Upper lobe of left lung (tissue), 6 donors: ENCODE data around the gene ICE1. TPM values are rescaled to one million over a fixed set of nuclear protein-coding genes. Genes with fewer than 3 reads are reported as not detected.
A peak's percentile ranks its signal among the peaks of the same experiment; 100 is the strongest.

Experiments used
- ATAC-seq, 2 donors: fragments of 200-7000 bp; cut with Tn5 transposase; one replicate each; pipeline ENCODE4 v1.9.1; 2022; ENCODE audit warnings: mild to moderate bottlenecking in 2 of 2, moderate library complexity in 2 of 2; ENCODE audit not compliant: low FRiP score in 2 of 2
- DNase-seq, 2 donors: peaks; one replicate each; pipeline ENCODE4 v3.0.0-alpha.2; 2019 to 2020
- H3K27ac ChIP-seq, 4 donors: fragments of 200-600 bp; sonication (generic); one replicate each; pipeline ENCODE4 v1.5.1; 2016 to 2019
- H3K27me3 ChIP-seq, 4 donors: fragments of 200-600 bp; sonication (generic); one replicate each; pipeline ENCODE4 v1.5.1; 2017 to 2019
- H3K36me3 ChIP-seq, 4 donors: fragments of 200-600 bp; sonication (generic); one replicate each; pipeline ENCODE4 v1.5.1; 2016 to 2019
- H3K4me1 ChIP-seq, 4 donors: fragments of 200-600 bp; sonication (generic); one replicate each; pipeline ENCODE4 v1.5.1; 2018 to 2019
- H3K4me3 ChIP-seq, 4 donors: fragments of 200-600 bp; sonication (generic); one replicate each; pipeline ENCODE4 v1.5.1; 2017 to 2019; ENCODE audit warnings: mild to moderate bottlenecking in 2 of 4, moderate library complexity in 1 of 4
- H3K9me3 ChIP-seq, 4 donors: fragments of 200-600 bp; sonication (generic); one replicate each; pipeline ENCODE4 v1.5.1; 2018 to 2019
- CTCF ChIP-seq, 6 experiments: fragments of 450-650 bp in 4 of 6; fragments of 200-600 bp in 2 of 6; sonication (generic) in 2 of 6; IDR thresholded peaks; one replicate each; pipeline ENCODE4 v1.5.1; 2016 to 2019; ENCODE audit warnings: antibody characterized with exemption in 6 of 6
- EP300 ChIP-seq, 4 donors: sonication (generic); formaldehyde crosslinking; IDR thresholded peaks; one replicate each; pipeline ENCODE4 v1.5.1; 2017; ENCODE audit warnings: antibody characterized with exemption in 4 of 4, control low read depth in 2 of 4
- POLR2A ChIP-seq, 4 donors: fragments of 450-650 bp; IDR thresholded peaks; one replicate each; pipeline ENCODE4 v1.5.1; 2016 to 2017; ENCODE audit warnings: antibody characterized with exemption in 4 of 4, mild to moderate bottlenecking in 2 of 4
- POLR2AphosphoS5 ChIP-seq, 2 donors: sonication (generic); formaldehyde crosslinking; IDR thresholded peaks; one replicate each; pipeline ENCODE4 v1.5.1; 2017; ENCODE audit warnings: antibody characterized with exemption in 2 of 2
- WGBS, 2 donors: methylation state at CpG; one replicate each; pipeline ENCODE4 v1.1.5; 2017 to 2018; 5-methylcytosine and 5-hydroxymethylcytosine counted together
- total RNA-seq, 6 donors: library from RNA; depleted of rRNA in 4 of 6; stranded (reverse); fragments of >200 nt in 4 of 6; gene quantifications; one replicate each; pipeline versions ENCODE4 v1.1.0 to v1.2.1, GENCODE V29; 2016 to 2021
- donor health status: DM: no; HTN: no; CAD: no; lungs with moderate emphysema.
- donor health status: DM: no; HTN: yes; CAD: no; lungs with severe emphysema.

The ICE1 gene
- total RNA-seq, 6 donors from 2014 or later = 15.8 to 40.5 (median 25.0) TPM

- Histone ChIP-seq H3K36me3 (no peaks in the 10 kb centered on the region), H3K4me1 (no peaks in the 10 kb centered on the region), H3K27ac (no peak overlapping the region), H3K9me3 (no peaks in the 10 kb centered on the region), H3K27me3 (no peaks in the 10 kb centered on the region), H3K4me3 (no peak overlapping the region)
- DNase-seq = no peak
- TF ChIP-seq EP300 (IDR thresholded peaks at IDR 0.05) (no peak), POLR2AphosphoS5 (IDR thresholded peaks at IDR 0.05) (no peak), POLR2A (IDR thresholded peaks at IDR 0.05) (no peak), CTCF (IDR thresholded peaks at IDR 0.05) (no peak)
- no peak for ATAC-seq
- 85 to 96% methylated on average over 2 of the region's 2 CpGs for WGBS, 2 donors
Measured at GRCh38 chr5:5522336-5522735, 99.9 kb downstream of the ICE1 start.

GRCh38 chr5:5523066-5523505, 100.6 kb downstream of the ICE1 start:
- no peaks in the 10 kb centered on the region for H3K9me3 ChIP-seq
- DNase-seq = no peak
- no peaks in the 10 kb centered on the region for H3K27me3 ChIP-seq
- no peak for ATAC-seq
- no peak overlapping the region for H3K27ac ChIP-seq
- H3K36me3 ChIP-seq = no peaks in the 10 kb centered on the region
- no peak overlapping the region for H3K4me3 ChIP-seq
- H3K4me1 ChIP-seq = no peaks in the 10 kb centered on the region
- TF ChIP-seq CTCF (IDR thresholded peaks at IDR 0.05) = no peak
- TF ChIP-seq POLR2A (IDR thresholded peaks at IDR 0.05) = no peak
- TF ChIP-seq EP300 (IDR thresholded peaks at IDR 0.05) = no peak
- 74 to 79% methylated on average over 6 of the region's 6 CpGs for WGBS, 2 donors

- DNase-seq (no peak), ATAC-seq (no peak)
- H3K4me1 ChIP-seq = no peaks in the 10 kb centered on the region
- 95 to 97% methylated on average over 3 of the region's 3 CpGs for WGBS, 2 donors
- H3K27ac ChIP-seq = no peak overlapping the region
- H3K9me3 ChIP-seq = no peaks in the 10 kb centered on the region
- H3K27me3 ChIP-seq = no peaks in the 10 kb centered on the region
- TF ChIP-seq EP300 (IDR thresholded peaks at IDR 0.05) = no peak
- H3K36me3 ChIP-seq = no peaks in the 10 kb centered on the region
- no peak overlapping the region for H3K4me3 ChIP-seq
Measured at GRCh38 chr5:5524327-5524726, 101.8 kb downstream of the ICE1 start.

- no peak overlapping the region for H3K4me3 ChIP-seq
- WGBS, 2 donors = 79 to 80% methylated on average over 5 of the region's 5 CpGs
- H3K36me3 ChIP-seq = no peaks in the 10 kb centered on the region
- H3K9me3 ChIP-seq = no peaks in the 10 kb centered on the region
- DNase-seq (no peak), ATAC-seq (no peak)
- no peaks in the 10 kb centered on the region for H3K4me1 ChIP-seq
- H3K27ac ChIP-seq = no peak overlapping the region
- TF ChIP-seq EP300 (IDR thresholded peaks at IDR 0.05) = no peak
- no peak for TF ChIP-seq POLR2AphosphoS5 (IDR thresholded peaks at IDR 0.05)
- no peak for TF ChIP-seq CTCF (IDR thresholded peaks at IDR 0.05)
- no peak for TF ChIP-seq POLR2A (IDR thresholded peaks at IDR 0.05)
- no peaks in the 10 kb centered on the region for H3K27me3 ChIP-seq
Measured at GRCh38 chr5:5531371-5531770, 108.9 kb downstream of the ICE1 start.

GRCh38 chr5:5532306-5533076, 110.0 kb downstream of the ICE1 start:
- Histone ChIP-seq H3K27me3 (no peaks in the 10 kb centered on the region), H3K36me3 (no peaks in the 10 kb centered on the region), H3K27ac (no peak overlapping the region), H3K9me3 (no peaks in the 10 kb centered on the region), H3K4me3 (no peak overlapping the region), H3K4me1 (no peaks in the 10 kb centered on the region)
- TF ChIP-seq EP300 (IDR thresholded peaks at IDR 0.05) (no peak), POLR2AphosphoS5 (IDR thresholded peaks at IDR 0.05) (no peak), POLR2A (IDR thresholded peaks at IDR 0.05) (no peak), CTCF (IDR thresholded peaks at IDR 0.05) (no peak)
- no peak for DNase-seq
- peak in 1 of 2 donors; percentile 9 for ATAC-seq
- 84 to 85% methylated on average over 13 of the region's 13 CpGs for WGBS, 2 donors
